CD4-positive, alpha-beta T cell treated with Interleukin-1 beta for 1 hour (primary cell): ENCODE data around the gene SUGCT.

Experiments used
- DNase-seq, 2 donors: peaks; one replicate each; pipeline ENCODE4 v3.0.0-alpha.2; 2020 to 2022

SUGCT gene

GRCh38 chr7:40541336-40541735 is 406.5 kb downstream of the SUGCT start:
- DNase-seq = no peak

GRCh38 chr7:40542982-40543741 is 408.4 kb downstream of the SUGCT start:
- no peak for DNase-seq

GRCh38 chr7:40544221-40544723 is 409.5 kb downstream of the SUGCT start:
- no peak for DNase-seq

GRCh38 chr7:40544871-40545303 is 410.1 kb downstream of the SUGCT start:
- no peak for DNase-seq

GRCh38 chr7:40545739-40546138 is 410.9 kb downstream of the SUGCT start:
- DNase-seq = no peak

GRCh38 chr7:40546616-40547501 is 412.1 kb downstream of the SUGCT start:
- no peak for DNase-seq

GRCh38 chr7:40549372-40550039 is 414.7 kb downstream of the SUGCT start:
- no peak for DNase-seq

GRCh38 chr7:40551685-40552576 is 417.1 kb downstream of the SUGCT start:
- peak in 1 of 2 donors; percentile 56 for DNase-seq

- DNase-seq = no peak
Observed at GRCh38 chr7:40560672-40561071, 425.9 kb downstream of the SUGCT start.

- no peak for DNase-seq
Observed at GRCh38 chr7:40566879-40567278, 432.1 kb downstream of the SUGCT start.

DNA sequence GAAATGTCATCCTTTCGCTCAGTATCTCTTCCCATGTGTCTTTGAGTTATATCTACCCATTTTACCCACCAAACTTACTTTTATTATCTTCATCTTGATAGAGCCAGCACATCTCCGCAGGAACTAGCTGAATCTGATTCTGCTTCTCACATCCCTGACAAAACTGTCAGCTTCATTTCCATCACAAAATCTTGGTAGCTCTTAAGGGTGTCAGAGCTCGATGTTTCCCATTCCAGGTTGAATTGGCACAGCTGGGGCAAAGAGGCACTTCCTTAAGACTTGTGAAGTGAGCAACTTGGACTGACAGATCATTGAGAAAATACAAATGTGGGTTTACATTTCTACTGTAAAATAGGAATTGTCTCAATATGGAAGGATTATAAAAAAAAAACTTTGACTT is 434.5 kb downstream of the SUGCT start:
- no peak for DNase-seq

DNA sequence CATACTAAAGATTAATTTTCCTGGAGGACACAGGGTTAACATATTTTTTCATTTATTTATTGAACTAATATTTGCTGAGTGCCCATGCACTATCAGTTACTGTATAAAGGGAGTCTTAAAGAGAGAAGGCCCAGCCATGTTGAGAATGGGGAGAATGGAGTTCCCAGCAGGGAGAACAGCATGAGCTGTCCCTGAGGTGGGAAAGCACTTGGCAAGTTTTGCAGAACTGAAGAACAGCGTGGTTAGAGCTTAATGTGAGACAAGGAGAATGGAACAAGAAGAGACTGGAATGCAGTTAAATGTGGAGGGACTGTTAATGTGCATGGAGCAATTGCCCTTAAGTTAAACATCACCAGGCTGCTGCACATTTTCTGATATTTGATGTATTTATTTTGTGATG is 435.4 kb downstream of the SUGCT start:
- DNase-seq = no peak

DNA sequence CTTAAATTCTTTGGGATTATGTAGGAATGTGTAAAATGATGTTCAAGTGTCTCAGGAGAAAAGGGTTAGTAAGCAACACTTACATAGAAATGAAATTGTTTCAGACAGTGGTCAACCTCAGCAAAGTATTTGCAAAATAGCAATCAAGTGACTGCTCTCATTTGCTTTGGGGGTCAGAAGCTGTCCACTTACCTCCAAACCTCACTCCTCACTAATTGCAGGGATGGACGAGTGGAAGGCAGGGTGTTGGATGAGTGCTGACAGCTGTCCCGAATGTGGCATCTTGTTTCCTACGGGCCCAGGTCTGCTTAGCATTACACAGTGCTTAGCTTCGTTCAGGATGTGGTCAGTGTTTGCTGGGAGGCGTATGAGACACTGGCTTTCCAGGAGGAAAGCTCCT is 437.0 kb downstream of the SUGCT start:
- DNase-seq = no peak

DNA sequence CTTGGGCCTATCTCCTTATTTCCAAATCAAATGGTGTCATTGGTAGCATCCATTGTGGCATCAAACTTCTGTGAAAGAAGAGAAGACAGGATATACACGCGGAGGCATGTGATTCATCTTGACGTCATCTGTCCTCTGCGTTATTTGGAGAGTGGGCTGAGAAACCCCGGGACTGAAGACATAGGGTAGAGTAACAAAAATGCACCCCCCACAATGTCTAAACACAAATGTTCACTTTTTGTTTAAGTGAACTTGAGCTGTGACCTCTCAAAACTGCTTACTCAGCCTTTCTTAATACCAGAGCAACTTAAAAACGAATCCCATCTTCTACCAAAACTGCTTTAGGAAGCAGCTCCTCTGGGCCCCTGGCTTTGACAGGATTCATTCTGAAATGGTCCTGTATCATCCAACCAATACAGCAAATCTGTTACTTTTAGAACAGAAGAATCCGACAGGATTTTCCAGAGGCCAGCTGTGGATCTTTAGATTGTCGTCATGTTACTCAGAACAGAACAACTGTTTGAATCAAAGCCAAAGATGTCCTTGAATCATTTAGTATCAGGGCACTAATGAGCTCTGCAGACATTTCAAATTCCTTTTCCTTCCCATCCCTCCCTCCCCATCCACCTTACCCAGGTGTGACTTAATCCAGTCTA is 438.1 kb downstream of the SUGCT start:
- no peak for DNase-seq

DNA sequence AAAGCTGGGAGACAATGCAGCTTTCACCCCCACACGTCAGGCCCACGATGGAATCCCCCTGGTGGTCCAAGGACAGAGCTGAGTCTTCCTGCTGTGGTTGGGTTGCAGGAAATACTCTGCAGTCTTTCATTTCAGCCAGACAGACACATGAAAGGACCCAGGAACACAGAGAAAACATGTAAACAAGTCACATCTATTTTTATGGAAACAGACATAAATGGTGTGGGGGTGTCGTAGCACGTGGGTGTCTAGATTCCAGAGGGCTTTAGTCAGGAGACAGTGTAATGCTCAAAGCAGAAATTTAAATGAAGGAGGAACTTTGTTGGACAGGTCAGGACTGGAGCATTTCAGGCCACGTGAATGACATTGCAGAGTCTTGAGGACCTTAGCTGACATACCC is 444.6 kb downstream of the SUGCT start:
- no peak for DNase-seq

DNA sequence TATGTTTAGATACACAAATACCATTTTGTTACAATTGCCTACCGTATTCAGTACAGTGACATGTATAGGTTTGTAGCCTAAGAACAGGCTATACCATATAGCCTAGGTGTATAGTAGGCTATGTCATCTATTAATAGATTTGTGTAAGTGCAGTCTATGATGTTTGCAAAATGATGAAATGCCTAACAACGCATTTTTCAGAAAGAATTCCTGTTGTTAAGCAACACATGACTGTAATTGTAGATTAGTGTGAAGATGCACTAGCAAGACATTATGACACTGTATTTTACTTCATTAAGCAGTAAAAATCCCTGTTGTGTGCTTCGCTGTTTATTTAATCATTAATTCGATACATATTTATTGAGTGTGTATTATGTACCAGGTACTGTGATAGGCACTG is 446.0 kb downstream of the SUGCT start:
- no peak for DNase-seq

DNA sequence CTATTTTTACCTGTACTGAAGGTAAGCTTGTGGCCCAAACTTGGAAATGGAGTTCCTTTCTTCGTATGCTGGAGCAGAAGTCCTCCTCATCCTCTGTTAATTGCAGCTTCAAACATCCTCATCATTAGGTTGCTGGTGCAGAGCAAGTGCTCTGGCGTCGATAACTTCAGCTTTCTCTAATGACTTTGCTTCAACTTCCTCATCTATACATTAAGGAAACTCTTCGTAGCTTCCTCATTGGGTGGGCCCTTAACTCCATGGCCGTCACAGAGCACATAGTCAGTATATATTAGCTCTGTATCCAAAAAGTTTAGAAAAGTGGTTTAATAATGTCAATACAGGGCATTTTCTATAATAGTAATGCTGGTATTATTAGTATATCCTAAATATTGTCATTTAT is 447.7 kb downstream of the SUGCT start:
- no peak for DNase-seq

DNA sequence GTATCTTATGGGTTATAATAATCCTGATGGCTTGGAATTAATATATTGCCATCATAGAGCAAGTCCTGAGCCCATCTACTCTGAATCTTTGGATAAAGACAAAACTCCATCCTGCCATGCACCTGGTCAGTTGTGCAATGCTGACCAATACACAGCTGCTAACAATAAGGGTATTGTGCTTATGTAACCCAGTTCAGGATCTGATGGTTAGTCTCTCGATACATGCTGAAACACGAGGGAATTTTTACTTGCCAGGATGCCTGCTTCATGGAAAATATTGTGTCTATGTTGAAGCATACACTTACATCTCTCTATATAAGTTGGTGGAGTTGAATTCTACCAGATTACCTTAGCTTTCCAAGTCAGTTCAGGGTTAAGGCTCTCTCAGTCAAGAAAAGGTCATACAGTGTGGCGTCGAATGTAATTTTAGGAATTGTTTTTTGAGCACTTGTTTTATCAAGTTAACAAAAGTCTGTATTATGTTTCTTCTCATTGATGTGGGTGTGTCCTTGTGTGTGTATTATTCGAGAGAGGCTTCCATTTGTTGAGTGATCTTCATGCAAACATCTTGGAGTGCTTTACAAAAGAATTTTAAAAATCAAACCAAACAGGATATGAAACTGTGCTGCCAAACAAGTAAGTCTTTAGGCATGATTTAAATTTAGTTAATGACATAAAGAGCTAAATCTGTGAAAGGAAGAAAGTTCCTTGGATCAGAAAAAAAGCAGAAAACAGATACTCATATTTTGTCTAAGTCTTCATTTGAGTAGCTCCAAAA is 449.1 kb downstream of the SUGCT start:
- DNase-seq = no peak

GRCh38 chr7:40584667-40585433 is 450.0 kb downstream of the SUGCT start:
- no peak for DNase-seq

DNA sequence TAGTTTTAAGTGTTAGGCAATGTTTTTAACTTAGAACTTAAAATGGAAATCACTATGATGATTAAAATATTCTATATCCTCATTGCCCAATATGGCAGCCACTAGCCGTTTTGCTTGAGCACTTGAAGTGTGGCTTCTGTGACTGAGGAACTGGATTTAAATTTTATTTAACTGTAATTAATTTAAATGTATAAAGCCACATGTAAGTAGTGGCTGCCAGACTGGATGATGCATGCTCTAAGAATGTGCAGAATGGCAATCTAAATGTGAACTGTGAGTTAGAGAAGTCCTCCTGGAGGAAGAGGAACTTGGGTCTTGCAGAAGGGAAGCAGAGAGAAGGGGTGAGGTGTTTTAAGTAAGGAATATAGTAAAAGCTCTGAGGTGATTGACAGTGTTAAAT is 451.4 kb downstream of the SUGCT start:
- no peak for DNase-seq
